Stomach (tissue), 4 donors: ENCODE results near the gene XYLT1.

Source experiments
- EP300 ChIP-seq: sonication (generic); formaldehyde crosslinking; IDR thresholded peaks from one replicate; pipeline ENCODE4 v1.6.1; 2017; ENCODE audit warnings: antibody characterized with exemption
- POLR2A ChIP-seq, 4 donors: fragments of 450-650 bp; IDR thresholded peaks; one replicate each; pipeline ENCODE4 v1.6.1; 2016; ENCODE audit warnings: antibody characterized with exemption in 4 of 4, control low read depth in 2 of 4, mild to moderate bottlenecking in 1 of 4, moderate library complexity in 1 of 4

DNA sequence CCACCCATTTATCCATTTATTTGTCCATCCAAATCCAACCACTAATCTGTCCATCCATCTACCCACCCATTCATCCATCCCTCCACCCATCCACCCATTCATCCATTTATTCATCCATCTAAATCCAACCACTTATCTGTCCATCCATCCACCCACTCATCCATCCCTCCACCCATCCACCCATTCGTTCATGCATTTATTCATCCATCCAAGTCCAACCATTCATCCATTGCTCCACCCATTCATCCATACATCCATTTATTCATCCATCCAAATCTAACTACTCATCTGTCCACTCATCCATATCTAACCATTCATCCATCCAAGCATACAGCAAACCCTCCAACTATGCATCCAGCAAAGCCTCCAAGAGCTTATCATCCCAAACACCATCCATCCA, 267.3 kb downstream of the XYLT1 start:
- TF ChIP-seq EP300: no peak
- no peak for TF ChIP-seq POLR2A (IDR thresholded peaks at IDR 0.05)
